Measurements from ENCODE around the gene MRM2. TPM values are rescaled to one million over a fixed set of nuclear protein-coding genes. Genes with fewer than 3 reads are reported as not detected.
"Not testable (repeated sequence)": the region's sequence is repeated elsewhere in the genome, so short reads cannot be mapped to it uniquely, and the experiment has no call there.

Gene MRM2
- total RNA-seq, 1 donor from 2014 or later: 15.9 TPM

DNA sequence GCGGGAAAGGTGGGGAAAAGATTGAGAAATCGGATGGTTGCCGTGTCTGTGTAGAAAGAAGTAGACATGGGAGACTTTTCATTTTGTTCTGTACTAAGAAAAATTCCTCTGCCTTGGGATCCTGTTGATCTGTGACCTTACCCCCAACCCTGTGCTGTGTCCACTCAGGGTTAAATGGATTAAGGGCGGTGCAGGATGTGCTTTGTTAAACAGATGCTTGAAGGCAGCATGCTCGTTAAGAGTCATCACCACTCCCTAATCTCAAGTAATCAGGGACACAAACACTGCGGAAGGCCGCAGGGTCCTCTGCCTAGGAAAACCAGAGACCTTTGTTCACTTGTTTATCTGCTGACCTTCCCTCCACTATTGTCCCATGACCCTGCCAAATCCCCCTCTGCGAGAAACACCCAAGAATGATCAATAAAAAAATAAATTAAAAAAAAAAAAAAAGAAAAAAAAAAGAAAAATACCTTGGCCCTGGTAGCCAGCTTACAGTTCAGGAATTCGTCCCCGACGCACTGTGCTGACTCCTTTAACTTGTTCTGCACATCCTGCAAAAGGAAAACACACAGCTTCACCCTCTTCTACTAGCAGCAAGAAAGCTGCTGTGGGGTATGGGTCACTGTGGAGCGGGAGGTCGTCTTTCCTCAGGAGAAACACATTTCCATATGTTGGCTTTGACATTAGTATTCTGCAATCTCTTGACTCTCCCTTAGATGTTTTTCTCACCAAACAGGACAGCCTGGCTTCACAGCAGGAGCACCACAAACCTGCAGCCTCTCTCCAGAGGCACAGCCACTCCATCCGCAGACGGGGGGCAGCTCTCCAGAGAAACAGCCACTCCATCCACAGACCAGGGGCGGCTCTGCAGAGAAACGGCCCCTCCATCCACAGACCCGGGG is 27.3 kb upstream of the MRM2 start:
- not testable (repeated sequence) for FAIRE-seq; DNase-seq (ENCODE audit: low spot score in 2 of 2)

DNA sequence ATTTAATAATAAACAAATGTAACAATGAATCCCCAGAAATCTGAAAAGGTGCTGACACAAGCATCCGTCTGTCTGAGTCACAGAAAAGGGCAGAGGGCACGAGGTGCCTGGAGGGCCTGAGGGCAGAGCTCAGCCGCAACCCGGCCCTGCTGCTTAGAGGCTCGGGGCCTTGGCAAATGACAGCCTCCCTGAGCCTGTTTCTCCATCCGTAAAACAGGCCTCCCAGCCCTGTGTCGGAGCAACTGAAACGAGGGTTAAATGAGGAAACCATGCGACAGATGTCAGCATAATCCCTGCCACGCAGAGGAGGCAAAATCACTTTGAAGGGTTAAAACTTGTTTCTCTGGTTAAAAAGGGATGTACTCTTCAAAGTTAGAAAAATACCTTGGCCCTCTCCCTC is 24.9 kb upstream of the MRM2 start:
- DNase-seq (ENCODE audit: low spot score in 2 of 2): no peak

DNA sequence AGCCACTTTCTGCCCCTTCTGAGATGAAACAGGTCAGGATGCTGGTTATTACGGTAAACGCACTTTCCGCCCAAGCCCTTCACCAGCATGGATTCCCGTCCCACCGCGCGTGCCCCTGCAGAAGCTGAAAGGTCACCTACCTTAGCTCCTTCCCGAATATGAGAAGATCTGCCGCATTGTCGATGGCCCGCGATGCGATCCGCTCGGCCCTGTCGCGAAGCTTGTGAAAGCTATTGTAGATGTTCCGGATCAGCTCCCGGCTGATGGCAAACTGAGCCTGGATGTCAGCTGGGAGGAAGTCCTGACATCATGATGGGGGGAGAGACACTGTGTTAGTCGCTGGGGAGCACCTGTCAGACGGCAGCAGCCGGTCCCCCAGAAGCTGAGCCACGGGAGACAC is 22.2 kb upstream of the MRM2 start:
- no peak for DNase-seq (ENCODE audit: low spot score in 2 of 2)
- FAIRE-seq: no peak

More for the DNA sequence above, 24.9 kb upstream of the MRM2 start:
- FAIRE-seq: no peak

DNA sequence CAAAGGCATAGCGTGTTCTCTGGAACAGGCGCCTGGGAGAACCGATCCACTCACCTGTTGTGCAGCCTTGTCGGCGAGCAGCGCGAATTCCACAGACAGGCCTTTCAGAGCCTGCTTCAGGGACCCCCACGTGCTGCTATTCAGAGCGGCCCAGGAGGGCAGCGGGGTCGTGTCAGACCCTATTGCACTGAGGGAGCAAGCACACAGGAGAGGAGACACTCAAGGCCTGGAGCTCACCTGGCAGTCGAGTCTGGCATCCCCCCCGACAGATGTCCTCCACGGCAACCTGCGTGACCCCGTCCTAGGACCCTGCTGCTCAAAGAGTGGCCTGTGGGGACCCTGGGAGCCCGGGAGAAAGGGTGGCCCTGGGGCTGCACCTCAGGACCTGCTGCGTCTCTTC is 21.2 kb upstream of the MRM2 start:
- DNase-seq (ENCODE audit: low spot score in 2 of 2) (no peak), FAIRE-seq (no peak)

DNA sequence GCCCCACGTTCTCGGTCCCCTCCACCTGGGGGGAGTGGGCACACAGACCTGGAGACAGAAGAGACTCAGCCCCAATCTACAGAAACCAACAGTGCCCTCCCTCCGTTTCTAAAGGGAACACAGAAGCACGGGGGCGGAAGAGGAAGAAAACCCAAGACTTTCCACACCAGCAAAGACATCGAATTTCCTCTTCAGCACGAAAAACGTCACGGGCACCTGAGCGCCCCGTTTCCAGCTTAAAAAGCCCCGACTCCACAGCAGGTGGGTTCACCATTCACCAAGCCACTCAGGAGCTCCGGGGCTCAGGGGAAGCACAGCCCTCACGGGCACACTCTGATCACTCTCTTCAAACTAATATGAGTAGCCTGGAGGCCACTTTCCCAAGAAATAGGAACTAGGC is 19.6 kb upstream of the MRM2 start:
- FAIRE-seq (no peak), DNase-seq (ENCODE audit: low spot score in 2 of 2) (no peak)

DNA sequence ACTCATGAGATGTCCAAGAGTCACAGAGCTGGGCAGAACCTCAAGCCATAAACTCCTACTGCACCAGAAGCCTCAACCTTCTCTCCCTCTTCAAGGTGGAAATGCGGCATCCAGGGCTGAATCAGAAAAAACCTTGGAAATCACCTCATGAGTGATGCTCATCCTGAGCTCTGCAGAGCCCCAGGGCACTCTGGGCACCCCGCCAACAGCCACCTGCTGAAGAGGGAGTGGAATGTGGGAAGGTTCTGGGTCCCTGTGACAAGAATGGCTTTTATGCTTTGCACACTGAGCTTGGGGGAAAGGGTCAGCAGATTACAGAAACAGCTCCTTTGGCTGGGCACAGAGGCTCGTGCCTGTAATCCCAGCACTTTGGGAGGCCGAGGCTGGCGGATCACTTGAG is 18.8 kb upstream of the MRM2 start:
- DNase-seq (ENCODE audit: low spot score in 2 of 2) (no peak), FAIRE-seq (no peak)

DNA sequence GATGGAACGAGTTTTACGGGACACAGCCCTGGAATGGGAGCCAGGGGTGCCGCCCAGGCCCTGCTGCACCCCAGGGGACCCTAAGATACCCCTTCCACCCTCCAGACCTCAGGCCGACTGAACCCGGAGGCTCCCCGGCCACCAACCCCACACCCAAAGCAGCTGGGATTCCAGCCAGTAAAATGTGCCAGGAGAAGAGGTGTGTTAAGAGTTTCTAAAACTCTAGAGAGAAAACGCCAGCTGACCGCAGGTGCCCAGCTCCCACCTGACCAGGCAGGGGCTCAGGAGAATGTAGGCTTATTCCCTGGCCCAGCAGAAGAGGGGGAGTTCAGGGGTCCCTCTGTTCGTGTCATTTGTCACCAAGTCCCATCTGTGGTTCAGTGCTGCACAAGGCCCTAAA is 17.5 kb upstream of the MRM2 start:
- DNase-seq (ENCODE audit: low spot score in 2 of 2): no peak
- FAIRE-seq: no peak

DNA sequence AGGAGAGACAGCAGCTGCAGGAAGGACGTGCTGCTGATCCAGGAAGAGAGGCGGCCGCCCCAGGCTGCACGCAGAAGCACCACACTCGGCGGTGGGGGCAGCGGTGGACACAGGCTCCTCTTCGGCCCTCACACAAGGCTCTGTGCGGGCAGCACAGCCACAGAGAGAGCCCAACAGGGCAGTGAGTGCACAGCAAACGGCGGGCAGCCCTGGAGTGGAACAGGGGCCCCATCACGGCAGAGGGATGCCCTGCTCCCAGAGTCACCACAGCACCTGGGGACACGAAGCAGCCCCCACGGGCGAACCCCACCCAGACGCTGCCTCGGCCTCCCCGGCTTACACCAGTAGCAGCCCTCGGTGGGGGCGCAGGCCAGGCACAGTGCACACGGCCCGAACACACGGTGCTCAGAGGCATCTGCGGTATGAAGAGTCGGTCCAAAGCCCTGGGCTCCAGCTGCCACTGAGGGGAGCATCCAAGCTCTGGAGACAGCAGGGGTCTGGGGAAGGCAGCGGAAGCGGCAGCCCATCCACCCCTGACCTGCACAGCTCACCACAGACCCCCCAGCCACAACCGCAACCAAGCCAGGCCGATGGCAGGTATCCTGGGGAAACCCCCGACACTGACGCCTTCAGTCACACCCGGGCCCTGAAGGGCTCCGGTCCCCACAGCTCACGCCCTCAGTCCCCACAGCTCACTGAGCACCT is 16.8 kb upstream of the MRM2 start:
- no peak for DNase-seq (ENCODE audit: low spot score in 2 of 2)
- FAIRE-seq: no peak

DNA sequence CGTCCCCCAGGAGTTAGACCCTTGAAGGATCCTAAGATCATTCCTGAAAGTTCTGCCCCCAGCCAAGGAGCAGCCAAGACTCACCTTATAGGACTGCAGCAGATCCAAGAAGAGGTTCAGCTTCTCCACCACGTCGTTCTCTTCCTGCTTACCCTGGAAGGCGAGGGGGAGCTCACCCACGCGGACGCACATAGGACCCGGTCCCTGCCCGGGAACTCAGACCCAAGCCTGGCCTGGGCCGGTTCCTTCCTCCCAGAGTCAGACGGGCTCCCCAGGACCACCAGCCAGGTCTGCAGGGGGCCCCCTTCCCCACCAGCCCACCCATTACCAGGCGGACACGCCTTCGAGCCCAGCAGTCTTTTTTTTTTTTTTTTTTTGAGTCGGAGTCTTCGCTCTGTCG is 15.6 kb upstream of the MRM2 start:
- no peak for FAIRE-seq

DNA sequence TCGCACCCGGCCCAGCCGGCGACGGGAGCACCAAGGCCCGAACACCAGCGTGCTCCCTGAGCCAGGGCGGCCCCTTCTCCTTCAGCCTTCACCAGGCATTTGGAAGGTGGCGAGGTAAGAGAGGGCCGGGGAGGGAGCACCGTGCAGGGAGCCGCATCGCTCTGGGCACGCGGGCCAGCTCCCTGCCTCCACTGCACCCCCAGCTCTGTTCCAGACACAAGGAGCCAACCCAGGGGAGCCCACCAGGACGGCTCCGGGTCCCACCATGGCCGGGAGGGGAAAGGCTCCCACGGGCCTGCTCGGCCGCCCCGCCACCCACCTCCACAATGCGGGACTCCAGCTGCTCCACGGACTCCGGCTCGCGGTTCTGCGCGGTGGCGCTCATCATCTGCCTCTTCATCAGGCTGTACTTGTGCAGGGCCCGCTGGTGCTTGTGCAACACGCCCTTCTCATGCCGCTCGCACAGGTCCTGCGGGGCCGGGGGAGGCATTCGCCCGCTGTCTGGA is 15.1 kb upstream of the MRM2 start:
- FAIRE-seq: no peak
- no peak for DNase-seq (ENCODE audit: low spot score in 2 of 2)

More for the DNA sequence above, 15.6 kb upstream of the MRM2 start:
- no peak for DNase-seq (ENCODE audit: low spot score in 2 of 2)

DNA sequence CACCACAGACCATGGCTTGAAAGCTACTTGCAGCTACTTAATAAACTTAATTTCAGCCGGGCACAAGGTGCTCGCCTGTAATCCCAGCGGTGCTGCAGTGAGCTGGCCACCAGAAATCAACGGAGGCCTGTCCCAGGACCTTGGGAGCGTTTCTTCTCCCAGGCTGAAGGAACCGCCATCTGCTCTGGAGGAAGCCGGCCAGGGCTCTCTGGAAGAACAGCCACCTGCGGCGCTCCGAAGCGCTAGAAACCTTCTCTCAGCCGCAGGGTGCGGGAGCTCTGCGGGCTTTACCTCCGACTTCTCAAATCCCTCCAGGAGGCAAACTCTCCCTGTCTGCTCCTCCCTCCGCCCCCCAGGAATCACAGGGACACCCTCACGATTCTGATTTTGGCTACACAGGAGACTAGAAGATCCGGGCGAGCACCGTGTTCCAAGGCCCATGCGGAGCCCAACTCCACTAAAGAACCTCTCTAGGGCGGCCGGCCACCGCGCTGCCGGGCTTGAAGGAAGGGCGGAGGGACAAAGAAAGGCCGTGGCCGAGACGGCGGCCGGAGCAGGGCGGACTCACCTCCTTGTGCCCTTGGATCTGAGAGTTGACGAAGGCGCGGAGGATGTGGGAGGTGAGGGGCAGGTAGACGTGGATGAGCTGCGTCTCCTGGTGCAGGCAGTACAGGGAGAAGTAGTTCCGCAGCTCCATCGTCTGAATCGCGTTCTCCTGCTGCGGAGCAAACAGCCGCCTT is 14.5 kb upstream of the MRM2 start:
- DNase-seq (ENCODE audit: low spot score in 2 of 2) (no peak), FAIRE-seq (no peak)

DNA sequence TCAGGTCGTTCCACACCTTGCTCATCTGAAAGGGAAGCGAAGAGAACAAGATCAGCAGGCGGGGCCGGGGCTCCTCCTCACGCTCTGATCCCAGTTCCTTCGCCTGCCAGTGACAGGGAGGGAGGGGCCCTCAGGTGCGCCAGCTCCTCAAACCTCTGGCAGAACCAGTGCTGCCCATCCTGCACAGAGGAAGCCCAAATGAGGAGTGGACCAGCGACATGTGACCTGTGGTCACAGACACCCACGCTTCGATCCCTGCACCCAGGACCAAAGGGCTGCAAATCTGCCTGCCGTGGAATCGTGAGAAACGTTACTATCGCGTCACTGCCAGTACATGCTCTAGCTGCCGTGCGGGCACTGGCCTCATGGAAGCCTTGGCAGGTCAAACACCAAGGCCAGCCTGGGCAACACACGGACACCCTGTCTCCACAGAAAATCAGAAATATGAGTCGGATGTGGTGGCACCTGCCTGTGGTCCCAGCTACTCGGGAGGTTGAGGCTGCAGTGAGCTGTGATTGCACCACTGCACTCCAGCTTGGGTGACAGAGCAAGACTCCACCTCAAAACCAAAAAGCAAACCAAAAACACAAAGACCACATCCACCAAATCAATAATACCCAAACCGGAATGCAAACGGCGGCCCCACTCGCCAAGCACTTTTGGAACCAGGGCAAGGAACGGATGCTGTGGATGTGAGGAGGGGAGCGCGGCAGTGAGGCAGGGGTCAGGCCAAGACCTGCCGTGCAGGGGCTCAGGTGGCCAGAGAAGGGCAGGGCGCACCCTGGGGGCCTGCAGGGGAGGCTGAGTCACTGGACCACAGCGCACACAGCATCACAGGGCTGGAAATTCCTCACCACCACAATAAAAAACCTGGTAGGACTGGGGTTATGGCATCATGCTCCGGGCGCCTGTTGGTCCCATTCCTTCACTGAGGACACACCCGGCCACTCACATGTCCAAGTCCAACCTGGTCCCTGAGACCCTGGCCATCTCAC is 13.4 kb upstream of the MRM2 start:
- FAIRE-seq (no peak), DNase-seq (ENCODE audit: low spot score in 2 of 2) (no peak)

DNA sequence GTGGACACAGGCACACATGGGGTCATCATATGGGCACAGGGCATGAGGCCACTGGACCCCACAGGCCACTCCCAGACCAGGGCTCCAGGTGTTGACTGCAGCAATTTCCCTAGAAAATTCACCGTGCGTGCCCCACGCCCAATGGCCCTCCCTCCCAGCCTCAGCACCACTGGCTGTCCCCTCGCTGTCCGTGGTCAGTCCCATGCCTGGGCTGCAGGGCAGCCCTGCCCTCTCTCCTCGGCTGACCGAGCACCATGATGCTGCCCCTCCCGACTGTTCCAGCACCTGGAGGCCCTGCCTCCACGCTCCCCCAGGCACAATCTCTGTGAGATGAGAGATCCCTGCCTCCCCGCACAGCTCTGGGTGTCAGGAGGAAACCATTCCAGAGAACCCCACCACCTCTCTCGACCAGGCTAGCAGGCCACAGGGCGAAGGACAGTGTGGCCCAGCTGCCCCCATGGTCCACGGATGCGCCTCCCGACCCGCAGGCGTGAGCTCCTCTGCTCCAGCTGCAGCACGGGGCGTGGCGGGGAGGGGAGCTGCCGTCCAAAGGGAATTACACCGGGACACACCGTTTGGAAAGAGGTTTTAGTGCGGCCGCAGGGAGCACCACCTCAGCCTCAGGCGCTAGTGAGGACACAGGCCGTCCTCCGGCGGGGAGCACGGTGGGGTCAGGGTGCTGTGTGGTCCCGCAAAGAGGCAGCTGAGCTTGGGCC is 12.6 kb upstream of the MRM2 start:
- no peak for DNase-seq (ENCODE audit: low spot score in 2 of 2)
- FAIRE-seq: no peak

DNA sequence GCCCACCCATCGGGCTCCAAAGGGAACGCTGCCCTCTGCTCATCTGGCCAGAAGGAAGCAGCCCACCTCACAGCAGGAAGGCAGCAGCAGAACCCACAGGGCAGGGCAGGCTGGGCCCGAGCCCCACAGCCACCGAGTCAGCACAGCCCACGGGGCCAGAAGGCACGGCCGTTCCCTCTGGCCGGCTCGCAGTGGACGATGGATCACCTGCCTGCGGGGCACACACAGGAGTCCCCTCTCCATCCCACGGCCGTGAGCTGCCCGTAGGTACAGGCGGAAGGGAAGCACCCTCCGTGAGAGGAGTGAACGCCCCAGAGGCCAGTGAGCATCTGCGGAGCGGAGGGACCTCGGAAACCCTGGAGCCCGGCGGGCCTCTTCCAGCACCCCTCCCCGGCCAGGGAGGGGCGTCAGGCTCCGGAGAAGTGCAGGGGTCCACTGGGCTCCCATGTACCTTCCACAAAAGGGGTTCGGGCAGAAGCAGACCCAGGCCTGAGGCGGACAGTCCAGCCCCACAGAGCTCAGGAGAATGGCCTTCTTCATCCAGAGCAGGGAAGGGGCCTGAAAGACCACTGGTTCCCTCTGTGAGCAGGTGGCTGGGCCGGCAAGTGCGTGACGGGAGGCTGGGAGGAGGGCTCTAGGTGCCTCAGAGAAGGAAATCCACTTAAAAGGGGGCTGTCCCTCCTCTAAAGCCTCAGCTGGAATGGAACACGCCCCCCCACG is 11.7 kb upstream of the MRM2 start:
- DNase-seq (ENCODE audit: low spot score in 2 of 2) (no peak), FAIRE-seq (no peak)

DNA sequence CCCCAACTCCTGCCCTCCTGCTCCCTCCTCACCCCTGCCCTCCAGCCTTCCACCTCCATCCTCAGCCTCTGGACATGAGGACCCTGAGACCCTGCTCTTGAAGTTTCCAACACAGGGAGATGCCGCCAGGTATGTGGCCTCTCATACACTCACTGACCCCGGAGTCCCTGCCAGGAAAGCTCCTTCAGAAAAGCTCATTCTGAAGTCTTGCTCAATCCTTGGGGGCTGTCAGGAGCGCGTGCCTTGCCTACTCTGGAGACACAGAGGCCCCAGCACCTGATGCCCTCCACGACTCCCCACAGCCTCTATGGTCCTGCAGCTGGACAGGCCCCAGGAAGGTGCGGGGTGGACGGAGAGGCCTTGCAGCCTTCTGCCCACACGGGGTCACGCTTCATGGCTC is 11.0 kb upstream of the MRM2 start:
- no peak for FAIRE-seq

DNA sequence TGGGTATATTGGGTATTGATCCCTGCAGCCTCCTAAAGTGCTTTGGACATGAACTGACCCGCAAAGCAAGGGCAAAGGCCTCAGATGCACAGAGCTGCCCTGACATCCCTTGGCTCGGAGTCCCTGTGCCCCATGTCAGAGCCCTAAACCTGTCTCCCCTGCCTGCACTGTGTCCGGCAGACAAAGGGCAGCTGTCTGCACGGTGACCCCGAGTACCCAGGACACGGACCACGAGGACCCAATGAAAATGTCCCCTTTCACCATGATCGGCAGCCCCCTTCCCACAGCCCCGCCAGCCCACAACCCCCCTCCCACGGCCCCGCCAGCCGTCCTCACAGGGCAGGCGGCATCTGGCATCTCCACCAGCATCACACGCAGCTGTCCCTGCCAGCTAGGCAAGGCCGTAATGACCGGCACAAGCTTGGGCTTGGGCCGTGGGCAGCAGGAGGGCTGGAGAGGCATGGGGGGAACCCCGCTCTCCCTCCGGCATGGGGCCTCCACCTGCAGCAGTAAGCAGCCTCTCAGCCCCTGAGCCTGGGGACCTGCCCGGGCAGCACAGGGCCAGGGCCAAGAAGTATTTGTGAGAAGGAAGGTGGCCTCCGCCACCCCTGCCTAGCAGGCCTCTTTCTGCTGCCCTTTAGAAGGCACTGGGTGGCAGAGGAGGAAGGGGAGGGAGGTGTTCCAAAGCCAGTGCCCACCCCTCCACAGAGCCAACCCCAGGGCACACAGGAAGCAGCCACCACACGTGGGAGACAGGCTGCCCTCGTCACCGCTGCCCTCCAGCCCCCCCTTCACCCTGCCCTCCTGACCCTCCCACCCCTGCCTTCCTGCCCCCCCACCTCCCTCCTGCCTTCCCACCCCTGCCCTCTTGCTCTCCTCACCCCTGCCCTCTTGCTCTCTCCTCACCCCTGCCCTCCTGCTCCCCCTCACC is 10.1 kb upstream of the MRM2 start:
- FAIRE-seq: no peak

More for the DNA sequence above, 11.0 kb upstream of the MRM2 start:
- no peak for DNase-seq (ENCODE audit: low spot score in 2 of 2)

DNA sequence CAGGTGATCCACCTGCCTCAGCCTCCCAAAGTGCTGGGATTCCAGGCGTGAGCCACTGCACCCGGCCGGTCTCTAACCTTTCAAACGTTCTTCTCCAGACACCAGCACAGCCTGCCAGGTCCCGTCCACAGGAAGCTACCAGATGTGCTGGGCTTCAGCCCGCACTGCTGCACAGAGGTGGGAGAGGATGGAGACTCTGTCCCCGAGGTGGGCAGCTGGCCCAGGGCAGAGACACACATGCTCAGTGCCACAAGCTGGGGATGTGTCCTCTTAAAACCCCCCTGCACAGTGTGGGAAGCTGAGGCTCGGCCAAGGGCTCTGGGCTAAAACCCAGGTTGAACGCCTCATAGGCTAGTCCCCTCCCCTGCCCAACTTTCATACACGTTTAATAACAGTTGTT is 9.4 kb upstream of the MRM2 start:
- no peak for FAIRE-seq

More for the DNA sequence above, 10.1 kb upstream of the MRM2 start:
- no peak for DNase-seq (ENCODE audit: low spot score in 2 of 2)

More for the DNA sequence above, 9.4 kb upstream of the MRM2 start:
- DNase-seq (ENCODE audit: low spot score in 2 of 2): no peak

Data from frontal cortex (tissue), 4 donors.